K562 (cell line): ENCODE measurements around the gene NAXE. TPM values are rescaled to one million over a fixed set of nuclear protein-coding genes. Genes with fewer than 3 reads are reported as not detected.
A peak's percentile ranks its signal among the peaks of the same experiment; 100 is the strongest.

ENCODE experiments used
- BRF2 ChIP-seq: IDR thresholded peaks from 3 replicates; pipeline ENCODE4 v1.6.1; 2011; ENCODE audit warnings: borderline replicate concordance, mild to moderate bottlenecking; ENCODE audit not compliant: insufficient read length, insufficient read depth
- FIP1L1 ChIP-seq: fragments of 200-400 bp; formaldehyde crosslinking; IDR thresholded peaks from 2 replicates; pipeline ENCODE4 v1.6.1; 2018; ENCODE audit warnings: mild to moderate bottlenecking, low read depth, low read length; ENCODE audit not compliant: poor library complexity, severe bottlenecking
- GABPA ChIP-seq: fragments of 200-800 bp; sonication (Bioruptor generic); conservative IDR thresholded peaks from 2 replicates; pipeline ENCODE4 v1.6.1; 2016; ENCODE audit warnings: low read depth, missing genetic modification characterization, missing compliant biosample characterization
- MNT ChIP-seq, 2 experiments: fragments of 450-650 bp; conservative IDR thresholded peaks; 2 replicates each; pipeline ENCODE4 v1.6.1; 2017; ENCODE audit warnings: mild to moderate bottlenecking in 2 of 2, moderate library complexity in 2 of 2
- NONO ChIP-seq, 2 experiments: fragments of 200-400 bp in 1 of 2; fragments of 450-650 bp in 1 of 2; formaldehyde crosslinking in 1 of 2; IDR thresholded peaks; 2 replicates each; pipeline ENCODE4 v1.6.1; 2017; ENCODE audit warnings: low read depth in 2 of 2, mild to moderate bottlenecking in 2 of 2, moderate library complexity in 2 of 2, low read length in 1 of 2
- NR3C1 ChIP-seq: sonication (generic); formaldehyde crosslinking; IDR thresholded peaks from 2 replicates; pipeline ENCODE4 v1.8.1; 2022; ENCODE audit warnings: missing genetic modification reagents
- NRF1 ChIP-seq, 2 experiments: fragments of 450-650 bp; IDR thresholded peaks in 1 of 2; conservative IDR thresholded peaks in 1 of 2; 2 replicates each; pipeline ENCODE4 v1.6.1; 2014; ENCODE audit warnings: mild to moderate bottlenecking in 2 of 2
- REST ChIP-seq, 2 experiments: fragments of 450-650 bp; formaldehyde crosslinking in 1 of 2; IDR thresholded peaks; 2 replicates each; pipeline versions ENCODE4 v1.4.0 to v1.6.1; 2014 to 2020; ENCODE audit warnings: mild to moderate bottlenecking in 2 of 2, borderline replicate concordance in 1 of 2, low read depth in 1 of 2
- SAP30 ChIP-seq: fragments of 200-600 bp; sonication (generic); IDR thresholded peaks from 2 replicates; pipeline ENCODE4 v1.6.1; 2012; ENCODE audit warnings: borderline replicate concordance, low read depth, mild to moderate bottlenecking, moderate library complexity, low read length, control low read depth, inconsistent platforms; ENCODE audit not compliant: insufficient read depth, poor library complexity, severe bottlenecking
- STAT5B ChIP-seq: fragments of 250-450 bp; sonication (Bioruptor Pico); IDR thresholded peaks from 2 replicates; pipeline ENCODE4 v1.8.0; 2021; ENCODE audit warnings: mild to moderate bottlenecking, inconsistent platforms
- TRIM24 ChIP-seq, 2 experiments: fragments of 450-650 bp; IDR thresholded peaks; 2 replicates each; pipeline ENCODE4 v1.6.1; 2016
- VEZF1 ChIP-seq: fragments of 200-800 bp; sonication (Bioruptor generic); IDR thresholded peaks from 2 replicates; pipeline ENCODE4 v1.6.1; 2017; ENCODE audit warnings: missing genetic modification characterization, missing compliant biosample characterization
- ZNF583 ChIP-seq: fragments of 250-450 bp; sonication (Bioruptor Pico); IDR thresholded peaks from 2 replicates; pipeline ENCODE4 v1.4.0; 2020
- polyA plus RNA-seq, 8 experiments: library from polyadenylated mRNA; depleted of rRNA in 4 of 8; stranded (reverse) in 5 of 8; unstranded in 3 of 8; fragments of >200 nt; fragmentation: Nextera tagmentation in 2 of 8; fragmentation: Illumina TruSeq in 1 of 8; extraction: Ambion mirVana in 2 of 8; extraction: Trizol in 1 of 8; gene quantifications; 2 replicates each; pipeline versions ENCODE4 v1.2.1 to v1.2.3, GENCODE V29; 2011 to 2014; ENCODE audit warnings: inconsistent platforms in 1 of 8, missing spikeins in 1 of 8
- total RNA-seq, 7 experiments: library from RNA; depleted of rRNA in 6 of 7; stranded (reverse); fragments of >200 nt in 6 of 7; fragmentation: Illumina TruSeq in 2 of 7; extraction: Trizol in 2 of 7; gene quantifications; 2 replicates each; pipeline versions ENCODE4 v1.2.1 to v1.2.3, GENCODE V29; 2011 to 2021; ENCODE audit warnings: low replicate concordance in 1 of 7

NAXE gene
- total and polyA plus RNA-seq, 9 of the 15 experiments (the other 6 are each of a cell fraction or from before 2014, with no cell fraction given), result 27.3 to 137 (median 90.0) TPM

GRCh38 chr1:156591432-156592157, at the start of gene NAXE (continued):
- TF ChIP-seq REST (IDR thresholded peaks at IDR 0.05; ENCODE audit: borderline replicate concordance) (no peak), REST (CRISPR knock-in tag; IDR thresholded peaks at IDR 0.05; ENCODE audit: low read depth) (0 out of 2 replicates have a peak, but pooled peaks have one; percentile 28), NRF1 (conservative IDR thresholded peaks at IDR 0.05 in 1 of 2, IDR thresholded peaks at IDR 0.05 in 1 of 2) (peak; percentile 91 to 93), ZNF583 (CRISPR knock-in tag) (0 out of 2 replicates have a peak, but pooled peaks have one; percentile 41), NONO (IDR thresholded peaks at IDR 0.05; ENCODE audit: low read depth in 2 of 2, low read length in 1 of 2) (0 out of 4 replicates have a peak, but pooled peaks have one; percentile 20 to 35), TRIM24 (IDR thresholded peaks at IDR 0.05) (no peak), VEZF1 (CRISPR knock-in tag) (peak; percentile 56), GABPA (tag) (peak; percentile 68; the same call in 1 of the 2 replicates), BRF2 (no peak), SAP30 (peak; percentile 59), STAT5B (CRISPR knock-in tag) (no peak), MNT (conservative IDR thresholded peaks at IDR 0.05) (peak; percentile 54 to 83), NR3C1 (CRISPR knock-in tag) (no peak), FIP1L1 (peak; percentile 55)
